Activated CD4-positive, alpha-beta T cell treated with anti-CD3 and anti-CD28 coated beads, Interleukin-2, amount 50 U/mL, for 16 hours (primary cell): ENCODE results near the gene EFEMP2.
"Not testable (repeated sequence)": the region's sequence is repeated elsewhere in the genome, so short reads cannot be mapped to it uniquely, and the experiment has no call there.

ENCODE experiments used
- DNase-seq: peaks from one replicate; pipeline ENCODE4 v3.0.0-alpha.2; 2020

EFEMP2 gene

GRCh38 chr11:65853246-65853979, 19.2 kb downstream of the EFEMP2 start:
- DNase-seq: no peak

GRCh38 chr11:65852508-65853245, 19.9 kb downstream of the EFEMP2 start:
- DNase-seq: no peak

- DNase-seq: no peak
Observed at GRCh38 chr11:65851811-65852507, 20.6 kb downstream of the EFEMP2 start.

GRCh38 chr11:65851083-65851579, 21.5 kb downstream of the EFEMP2 start:
- DNase-seq: peak; percentile 52

- no peak for DNase-seq
Observed at GRCh38 chr11:65850217-65851082, 22.1 kb downstream of the EFEMP2 start.

- DNase-seq: no peak
Observed at GRCh38 chr11:65849771-65850216, 22.8 kb downstream of the EFEMP2 start.

GRCh38 chr11:65849366-65849765, 23.2 kb downstream of the EFEMP2 start:
- no peak for DNase-seq

- DNase-seq: not testable (repeated sequence)
Observed at GRCh38 chr11:65848693-65849092, 23.9 kb downstream of the EFEMP2 start.

GRCh38 chr11:65847746-65848145, 24.9 kb downstream of the EFEMP2 start:
- no peak for DNase-seq

GRCh38 chr11:65844231-65844872, 28.2 kb downstream of the EFEMP2 start:
- no peak for DNase-seq

- DNase-seq: no peak
Observed at GRCh38 chr11:65843811-65844210, 28.8 kb downstream of the EFEMP2 start.

- DNase-seq: no peak
Observed at GRCh38 chr11:65842144-65842543, 30.5 kb downstream of the EFEMP2 start.

GRCh38 chr11:65834202-65834601, 38.4 kb downstream of the EFEMP2 start:
- no peak for DNase-seq

- peak; percentile 96 for DNase-seq
Observed at GRCh38 chr11:65833297-65834030, 39.1 kb downstream of the EFEMP2 start, which contains the start of gene SNX32. SNX32 (plus strand) TSS chr11:65833963; CDS start chr11:65834066, 103 bp downstream.

GRCh38 chr11:65832231-65832630, 40.4 kb downstream of the EFEMP2 start:
- not testable (repeated sequence) for DNase-seq

GRCh38 chr11:65829459-65829858, 43.1 kb downstream of the EFEMP2 start:
- no peak for DNase-seq

GRCh38 chr11:65826984-65827735, 45.4 kb downstream of the EFEMP2 start:
- no peak for DNase-seq

- DNase-seq: no peak
Observed at GRCh38 chr11:65822776-65823528, 49.6 kb downstream of the EFEMP2 start.

- no peak for DNase-seq
Observed at GRCh38 chr11:65821107-65821506, 51.5 kb downstream of the EFEMP2 start.
